Immature natural killer cell (primary cell): ENCODE results near the gene DYNLL1. TPM values are rescaled to one million over a fixed set of nuclear protein-coding genes. Genes with fewer than 3 reads are reported as not detected.
A peak's percentile ranks its signal among the peaks of the same experiment; 100 is the strongest.
"Not testable (repeated sequence)": the region's sequence is repeated elsewhere in the genome, so short reads cannot be mapped to it uniquely, and the experiment has no call there.

ENCODE experiments used
- DNase-seq, 3 donors: peaks; one replicate each; pipeline ENCODE4 v3.0.0; 2022; ENCODE audit warnings: mixed read lengths in 1 of 3
- H3K27ac Mint-ChIP-seq, 6 donors: one replicate each; pipeline ENCODE4 v1.8.0; 2020; ENCODE audit warnings: mixed read lengths in 6 of 6, mild to moderate bottlenecking in 5 of 6, inconsistent platforms in 4 of 6, moderate library complexity in 3 of 6
- H3K27me3 Mint-ChIP-seq, 3 donors: one replicate each; pipeline ENCODE4 v1.8.0; 2020 to 2021; ENCODE audit warnings: low read depth in 3 of 3, mild to moderate bottlenecking in 3 of 3, mixed read lengths in 3 of 3, moderate library complexity in 3 of 3, inconsistent platforms in 1 of 3
- H3K36me3 Mint-ChIP-seq, 3 donors: one replicate each; pipeline ENCODE4 v1.8.0; 2020; ENCODE audit warnings: mixed read lengths in 3 of 3, inconsistent platforms in 2 of 3, mild to moderate bottlenecking in 2 of 3
- H3K4me1 Mint-ChIP-seq, 2 donors: one replicate each; pipeline ENCODE4 v1.8.0; 2020; ENCODE audit warnings: inconsistent platforms in 2 of 2, mild to moderate bottlenecking in 2 of 2, mixed read lengths in 2 of 2, moderate library complexity in 1 of 2
- H3K4me3 Mint-ChIP-seq, 5 donors: one replicate each; pipeline ENCODE4 v1.8.0; 2020; ENCODE audit warnings: mild to moderate bottlenecking in 5 of 5, mixed read lengths in 5 of 5, inconsistent platforms in 3 of 5, moderate library complexity in 3 of 5
- H3K9me3 Mint-ChIP-seq, 6 donors: one replicate each; pipeline ENCODE4 v1.8.0; 2020; ENCODE audit warnings: mild to moderate bottlenecking in 6 of 6, mixed read lengths in 6 of 6, inconsistent platforms in 4 of 6, moderate library complexity in 3 of 6
- polyA plus RNA-seq, 3 donors: library from polyadenylated mRNA; unstranded; fragments of 300-500 nt; fragmentation: Illumina TruSeq; gene quantifications; one replicate each; pipeline ENCODE4 v1.2.3, GENCODE V29; 2021

Gene DYNLL1
- polyA plus RNA-seq, 3 donors from 2014 or later: 399 to 508 (median 457) TPM

- Mint-ChIP-seq H3K9me3 (no peaks in the 10 kb centered on the region), H3K4me3 (peak overlapping the region in 2 of 5 donors; percentile 3 to 8), H3K27ac (peak overlapping the region in 5 of 6 donors; percentile 43 to 89 (median 76)), H3K27me3 (peaks cover 3 to 11% (median 8%) of the 10 kb centered on the region in 3 donors), H3K36me3 (peaks cover 8 to 19% (median 15%) of the 10 kb centered on the region in 3 donors), H3K4me1 (peaks cover 52 to 57% of the 10 kb centered on the region in 2 donors)
- DNase-seq: no peak
Measured at GRCh38 chr12:120483621-120484020, 12.3 kb upstream of the DYNLL1 start.

GRCh38 chr12:120485961-120486881 is 9.7 kb upstream of the DYNLL1 start:
- H3K4me1 Mint-ChIP-seq: peaks cover 36 to 44% of the 10 kb centered on the region in 2 donors
- peaks cover 0 to 4% (median 2%) of the 10 kb centered on the region in 3 donors for H3K27me3 Mint-ChIP-seq
- H3K9me3 Mint-ChIP-seq: no peaks in the 10 kb centered on the region
- H3K4me3 Mint-ChIP-seq: no peak overlapping the region
- no peak overlapping the region for H3K27ac Mint-ChIP-seq
- no peak for DNase-seq
- peaks cover 13 to 24% (median 15%) of the 10 kb centered on the region in 3 donors for H3K36me3 Mint-ChIP-seq

GRCh38 chr12:120487552-120487951 is 8.4 kb upstream of the DYNLL1 start:
- H3K36me3 Mint-ChIP-seq: peaks cover 11 to 22% (median 15%) of the 10 kb centered on the region in 3 donors
- peaks cover 24 to 31% of the 10 kb centered on the region in 2 donors for H3K4me1 Mint-ChIP-seq
- H3K4me3 Mint-ChIP-seq, H3K27me3 Mint-ChIP-seq, H3K9me3 Mint-ChIP-seq, DNase-seq: not testable (repeated sequence)
- peak overlapping the region in 2 of 6 donors; percentile 8 to 23 for H3K27ac Mint-ChIP-seq

- DNase-seq: no peak
- H3K36me3 Mint-ChIP-seq: peaks cover 9 to 20% (median 15%) of the 10 kb centered on the region in 3 donors
- H3K4me3 Mint-ChIP-seq: no peak overlapping the region
- H3K27me3 Mint-ChIP-seq: no peaks in the 10 kb centered on the region
- no peaks in the 10 kb centered on the region for H3K9me3 Mint-ChIP-seq
- peak overlapping the region in 4 of 6 donors; percentile 17 to 45 (median 32) for H3K27ac Mint-ChIP-seq
- H3K4me1 Mint-ChIP-seq: peaks cover 19 to 25% of the 10 kb centered on the region in 2 donors
Measured at GRCh38 chr12:120488057-120488640, 7.8 kb upstream of the DYNLL1 start.

GRCh38 chr12:120489018-120489417 is 6.9 kb upstream of the DYNLL1 start:
- no peak for DNase-seq
- Mint-ChIP-seq H3K9me3 (no peaks in the 10 kb centered on the region), H3K27ac (peak overlapping the region in 2 of 6 donors; percentile 9 to 22), H3K27me3 (no peaks in the 10 kb centered on the region), H3K4me3 (no peak overlapping the region), H3K4me1 (peaks cover 11 to 16% of the 10 kb centered on the region in 2 donors), H3K36me3 (peaks cover 5 to 12% (median 11%) of the 10 kb centered on the region in 3 donors)

GRCh38 chr12:120490325-120490724 is 5.6 kb upstream of the DYNLL1 start:
- no peak overlapping the region for H3K4me3 Mint-ChIP-seq
- H3K27ac Mint-ChIP-seq: peak overlapping the region in 1 of 6 donors; percentile 55
- H3K36me3 Mint-ChIP-seq: peaks cover 5 to 11% (median 10%) of the 10 kb centered on the region in 3 donors
- H3K9me3 Mint-ChIP-seq: no peaks in the 10 kb centered on the region
- H3K4me1 Mint-ChIP-seq: peaks cover 16 to 21% of the 10 kb centered on the region in 2 donors
- peaks cover 0 to 2% (median 0%) of the 10 kb centered on the region in 3 donors for H3K27me3 Mint-ChIP-seq
- no peak for DNase-seq

- Mint-ChIP-seq H3K27me3 (peaks cover 3 to 5% (median 3%) of the 10 kb centered on the region in 3 donors), H3K9me3 (no peaks in the 10 kb centered on the region), H3K27ac (peak overlapping the region in 4 of 6 donors; percentile 27 to 68 (median 48))
Measured at GRCh38 chr12:120490833-120491512, 4.9 kb upstream of the DYNLL1 start.

GRCh38 chr12:120495186-120495730 is 655 bp upstream of the DYNLL1 start:
- DNase-seq: no peak

More at GRCh38 chr12:120490833-120491512, 4.9 kb upstream of the DYNLL1 start:
- H3K36me3 Mint-ChIP-seq: peaks cover 5 to 11% (median 10%) of the 10 kb centered on the region in 3 donors
- no peak overlapping the region for H3K4me3 Mint-ChIP-seq
- H3K4me1 Mint-ChIP-seq: peaks cover 20 to 28% of the 10 kb centered on the region in 2 donors
- DNase-seq: no peak

GRCh38 chr12:120496413-120497340 is 764 bp downstream of the DYNLL1 start:
- Mint-ChIP-seq H3K27ac (peak overlapping the region; percentile 87 to 94 (median 90)), H3K4me3 (peak overlapping the region; percentile 88 to 98 (median 94)), H3K27me3 (peaks cover 3 to 8% (median 6%) of the 10 kb centered on the region in 3 donors), H3K4me1 (peaks cover 36 to 53% of the 10 kb centered on the region in 2 donors), H3K36me3 (peaks cover 0 to 7% (median 4%) of the 10 kb centered on the region in 3 donors), H3K9me3 (no peaks in the 10 kb centered on the region)
- DNase-seq: peak; percentile 64 to 66 (median 65)

More at GRCh38 chr12:120495186-120495730, 655 bp upstream of the DYNLL1 start:
- Mint-ChIP-seq H3K4me1 (peaks cover 32 to 50% of the 10 kb centered on the region in 2 donors), H3K4me3 (peak overlapping the region; percentile 88 to 98 (median 94)), H3K9me3 (no peaks in the 10 kb centered on the region), H3K27ac (peak overlapping the region; percentile 86 to 94 (median 88)), H3K27me3 (peaks cover 3 to 8% (median 6%) of the 10 kb centered on the region in 3 donors), H3K36me3 (peaks cover 0 to 7% (median 0%) of the 10 kb centered on the region in 3 donors)

- Mint-ChIP-seq H3K36me3 (peaks cover 0 to 7% (median 4%) of the 10 kb centered on the region in 3 donors), H3K4me1 (peaks cover 36 to 53% of the 10 kb centered on the region in 2 donors), H3K4me3 (peak overlapping the region; percentile 88 to 98 (median 94)), H3K27me3 (peaks cover 3 to 8% (median 6%) of the 10 kb centered on the region in 3 donors), H3K9me3 (no peaks in the 10 kb centered on the region), H3K27ac (peak overlapping the region; percentile 87 to 94 (median 90))
- no peak for DNase-seq
Measured at GRCh38 chr12:120497524-120498150, 1.7 kb downstream of the DYNLL1 start.

- Mint-ChIP-seq H3K4me3 (no peak overlapping the region), H3K27ac (peak overlapping the region; percentile 22 to 89 (median 64)), H3K36me3 (peaks cover 8 to 17% (median 11%) of the 10 kb centered on the region in 3 donors), H3K4me1 (peaks cover 36 to 53% of the 10 kb centered on the region in 2 donors), H3K27me3 (peaks cover 3 to 8% (median 6%) of the 10 kb centered on the region in 3 donors), H3K9me3 (no peaks in the 10 kb centered on the region)
- no peak for DNase-seq
Measured at GRCh38 chr12:120498870-120499515, 3.1 kb downstream of the DYNLL1 start.
